ENCODE data around the gene HAVCR2.

HAVCR2 gene

DNA sequence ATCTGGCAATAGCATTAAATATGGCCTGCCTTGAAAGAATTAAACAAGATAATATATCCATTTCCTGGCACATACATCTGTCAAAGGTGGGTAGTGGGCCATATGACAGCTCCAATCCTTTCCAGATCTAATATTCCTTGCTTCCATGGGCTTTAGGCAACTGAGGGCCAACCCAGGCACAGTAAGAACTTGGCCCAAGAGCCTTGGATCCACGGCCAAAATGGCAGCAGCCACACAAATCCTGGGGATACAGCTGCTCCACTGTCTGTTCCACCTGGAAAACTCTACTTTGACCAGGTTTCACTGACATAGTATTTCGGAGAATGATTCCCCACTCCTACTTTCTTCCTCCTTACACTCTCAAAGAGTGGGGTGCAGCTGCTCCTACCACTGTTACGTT, 63.2 kb downstream of the HAVCR2 start:
- no peak for DNase-seq (ENCODE audit: low spot score)

DNA sequence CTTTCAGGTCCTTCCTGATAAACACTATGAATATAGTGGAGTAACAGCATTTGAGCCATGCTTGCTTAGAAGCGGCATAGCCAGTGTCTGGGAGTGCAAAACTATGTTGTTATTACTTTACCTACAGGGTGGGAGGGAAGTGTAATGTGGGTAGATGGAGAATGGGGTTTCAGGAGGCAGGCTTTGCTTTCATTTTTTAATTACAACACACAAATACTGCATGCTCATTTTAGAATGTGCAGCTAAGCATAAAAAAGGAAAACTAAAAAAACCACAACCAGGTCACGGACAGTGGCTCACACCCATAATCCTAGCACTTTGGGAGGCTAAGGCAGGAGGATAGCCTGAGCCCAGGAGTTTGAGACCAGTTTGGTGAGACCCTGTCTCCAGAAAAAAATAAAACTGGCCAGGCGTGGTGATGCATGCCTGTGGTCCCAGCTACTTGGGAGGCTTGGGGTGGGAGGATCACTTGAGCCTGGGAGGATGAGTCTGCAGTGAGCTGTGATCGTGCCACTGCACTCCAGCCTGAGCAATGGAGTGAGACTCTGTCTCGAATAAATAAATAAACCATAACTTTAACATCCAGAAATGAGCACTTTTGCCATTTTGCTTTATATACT, 70.2 kb downstream of the HAVCR2 start:
- no peak for DNase-seq (ENCODE audit: low spot score)
